Body of pancreas (tissue), 4 donors: ENCODE results near the gene SERPINB2.

ENCODE experiments used
- POLR2A ChIP-seq, 3 donors: fragments of 450-650 bp; IDR thresholded peaks; one replicate each; pipeline ENCODE4 v1.6.1; 2016; ENCODE audit warnings: antibody characterized with exemption in 3 of 3, mild to moderate bottlenecking in 2 of 3
- TF ChIP-seq, protein P1 (sequence below), 7 experiments: fragments of 450-650 bp in 4 of 7; fragments of 200-600 bp in 3 of 7; sonication (generic) in 3 of 7; IDR thresholded peaks; one replicate each; pipeline ENCODE4 v1.5.1; 2016 to 2019; ENCODE audit warnings: antibody characterized with exemption in 7 of 7

DNA sequence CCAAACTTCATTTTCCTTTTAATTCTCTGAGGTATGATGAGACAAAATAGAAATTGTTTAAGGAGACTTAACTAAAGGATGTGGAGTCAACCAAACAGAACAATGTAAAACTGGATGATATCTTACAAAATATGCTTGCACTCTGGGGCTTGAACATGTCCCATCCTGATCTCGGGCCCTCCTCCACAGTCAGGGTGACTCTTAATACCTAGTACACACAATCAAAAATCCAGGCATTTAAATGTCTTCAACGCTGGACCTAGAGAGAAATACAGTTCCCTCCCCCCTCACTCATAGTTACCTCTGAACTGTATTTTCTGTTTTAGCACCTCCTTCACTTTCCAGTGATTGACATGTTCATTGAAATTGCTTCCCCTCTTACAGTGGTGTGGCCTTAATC lies 36.9 kb upstream of the SERPINB2 start:
- TF ChIP-seq, protein P1, sequence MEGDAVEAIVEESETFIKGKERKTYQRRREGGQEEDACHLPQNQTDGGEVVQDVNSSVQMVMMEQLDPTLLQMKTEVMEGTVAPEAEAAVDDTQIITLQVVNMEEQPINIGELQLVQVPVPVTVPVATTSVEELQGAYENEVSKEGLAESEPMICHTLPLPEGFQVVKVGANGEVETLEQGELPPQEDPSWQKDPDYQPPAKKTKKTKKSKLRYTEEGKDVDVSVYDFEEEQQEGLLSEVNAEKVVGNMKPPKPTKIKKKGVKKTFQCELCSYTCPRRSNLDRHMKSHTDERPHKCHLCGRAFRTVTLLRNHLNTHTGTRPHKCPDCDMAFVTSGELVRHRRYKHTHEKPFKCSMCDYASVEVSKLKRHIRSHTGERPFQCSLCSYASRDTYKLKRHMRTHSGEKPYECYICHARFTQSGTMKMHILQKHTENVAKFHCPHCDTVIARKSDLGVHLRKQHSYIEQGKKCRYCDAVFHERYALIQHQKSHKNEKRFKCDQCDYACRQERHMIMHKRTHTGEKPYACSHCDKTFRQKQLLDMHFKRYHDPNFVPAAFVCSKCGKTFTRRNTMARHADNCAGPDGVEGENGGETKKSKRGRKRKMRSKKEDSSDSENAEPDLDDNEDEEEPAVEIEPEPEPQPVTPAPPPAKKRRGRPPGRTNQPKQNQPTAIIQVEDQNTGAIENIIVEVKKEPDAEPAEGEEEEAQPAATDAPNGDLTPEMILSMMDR (IDR thresholded peaks at IDR 0.05): no peak
- no peak for TF ChIP-seq POLR2A (IDR thresholded peaks at IDR 0.05)
